Activated gamma-delta T cell treated with anti-CD3 and anti-CD28 coated beads, Interleukin-2, amount 50 U/mL, for 16 hours (primary cell): Measurements from ENCODE around the gene COQ8A.

Source experiments
- DNase-seq: peaks from one replicate; pipeline ENCODE4 v3.0.0-alpha.2; 2020; ENCODE audit warnings: low read depth

Gene COQ8A

DNA sequence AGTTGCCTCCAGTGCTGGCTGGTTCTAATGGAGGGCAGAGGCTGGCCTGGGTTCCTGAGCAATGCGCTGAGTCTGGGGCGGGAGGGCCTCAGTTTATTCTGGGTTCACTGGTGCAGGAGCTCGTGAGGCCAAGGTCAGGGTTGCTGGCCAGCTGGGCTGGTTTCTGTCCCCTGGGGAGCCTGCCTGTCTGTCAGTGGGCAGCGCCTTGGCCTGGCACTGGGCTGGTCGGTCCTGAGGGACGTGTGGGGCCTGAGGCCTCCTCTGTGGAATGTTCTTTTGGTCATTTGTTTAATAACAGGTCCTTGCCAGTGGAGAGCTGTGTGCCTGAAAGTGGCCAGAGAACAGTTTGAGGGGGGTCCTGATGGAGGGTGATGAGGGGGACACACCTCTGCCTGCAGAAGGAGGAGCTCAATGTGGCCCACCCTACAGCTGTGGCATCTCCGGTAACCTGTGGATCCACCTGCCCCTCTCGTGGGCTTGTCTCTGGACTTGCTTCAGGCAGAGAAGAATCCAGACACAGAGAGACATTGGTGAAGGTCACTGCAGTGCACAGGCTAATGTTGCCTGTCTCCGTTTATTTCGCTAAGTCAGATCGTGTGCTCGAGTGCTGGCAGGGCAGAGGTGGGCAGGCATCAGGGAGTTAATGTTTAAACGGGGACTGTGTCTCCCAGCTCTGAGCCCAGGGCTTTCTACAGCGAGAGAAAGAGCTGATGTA, 34.6 kb downstream of the COQ8A start:
- no peak for DNase-seq

DNA sequence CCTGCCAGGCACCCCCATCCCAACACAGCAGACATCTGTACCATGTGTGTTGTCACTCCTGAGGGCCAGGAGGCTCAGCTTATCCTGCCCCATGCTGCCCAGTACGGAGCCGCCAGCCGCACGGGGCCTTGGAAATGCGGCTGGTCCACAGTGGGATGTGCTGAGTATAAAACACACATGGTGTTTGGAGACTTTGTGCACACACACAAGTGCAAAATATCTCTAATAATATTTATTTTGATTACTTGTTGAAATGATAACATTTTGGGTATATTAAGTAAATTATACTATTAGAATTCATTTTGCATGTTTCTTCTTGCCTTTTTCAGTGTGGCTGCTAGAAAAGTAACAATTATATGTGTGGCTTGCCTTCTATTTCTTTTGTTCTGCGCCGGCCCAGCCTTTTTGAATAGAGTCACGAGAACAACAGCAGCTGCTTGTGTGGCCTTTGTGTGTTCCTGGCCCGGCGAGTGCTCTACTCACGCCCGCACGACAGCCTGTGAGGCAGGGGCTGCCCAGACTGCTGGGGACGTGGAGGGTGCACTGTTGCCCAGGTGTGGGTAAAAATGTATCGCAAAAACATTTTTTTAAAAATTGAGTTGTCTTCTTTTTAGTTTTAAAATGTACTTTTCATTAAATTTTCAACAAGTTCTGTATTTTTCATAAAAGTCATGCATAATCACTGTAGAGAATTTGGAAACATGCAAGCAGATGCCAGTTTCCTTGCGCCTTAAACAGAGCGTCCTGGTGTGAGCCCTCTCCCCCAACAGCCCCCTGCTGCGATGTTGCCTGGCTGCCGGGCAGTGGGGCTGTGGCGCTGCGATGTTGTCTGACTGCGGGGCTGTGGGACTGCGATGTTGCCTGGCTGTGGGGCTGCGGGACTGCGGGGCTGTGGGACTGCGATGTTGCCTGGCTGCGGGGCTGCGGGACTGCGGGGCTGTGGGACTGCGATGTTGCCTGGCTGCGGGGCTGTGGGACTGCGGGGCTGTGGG, 35.5 kb downstream of the COQ8A start:
- no peak for DNase-seq

DNA sequence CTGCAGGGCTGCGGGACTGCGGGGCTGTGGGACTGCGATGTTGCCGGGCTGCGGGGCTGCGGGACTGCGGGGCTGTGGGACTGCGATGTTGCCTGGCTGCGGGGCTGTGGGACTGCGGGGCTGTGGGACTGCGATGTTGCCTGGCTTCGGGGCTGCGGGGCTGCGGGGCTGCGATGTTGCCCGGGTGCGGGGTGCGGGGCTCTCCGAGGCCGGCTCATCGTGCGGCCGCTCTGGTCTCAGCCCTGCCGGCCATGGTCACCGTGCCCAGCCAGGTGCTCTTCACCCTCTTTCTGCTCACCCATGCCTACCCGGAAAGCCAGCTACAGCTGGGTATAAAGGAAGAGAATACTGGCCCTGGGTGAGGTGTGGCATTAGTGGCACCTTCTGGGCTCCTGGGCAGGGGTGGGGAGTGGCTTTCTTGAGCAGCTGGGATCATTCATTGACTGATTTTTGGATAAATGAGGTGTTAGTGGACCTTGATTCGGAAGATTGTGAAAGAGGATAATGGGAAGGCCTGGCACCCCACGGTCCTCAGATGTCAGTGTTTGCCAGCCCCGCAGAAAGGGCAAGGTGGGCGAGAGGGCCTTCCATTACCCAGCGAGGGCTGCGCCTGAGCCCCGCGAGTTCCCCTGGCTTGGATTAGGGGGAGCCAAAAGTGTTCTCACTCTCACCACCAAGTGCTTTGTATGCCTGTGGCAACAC, 36.3 kb downstream of the COQ8A start:
- DNase-seq = no peak

DNA sequence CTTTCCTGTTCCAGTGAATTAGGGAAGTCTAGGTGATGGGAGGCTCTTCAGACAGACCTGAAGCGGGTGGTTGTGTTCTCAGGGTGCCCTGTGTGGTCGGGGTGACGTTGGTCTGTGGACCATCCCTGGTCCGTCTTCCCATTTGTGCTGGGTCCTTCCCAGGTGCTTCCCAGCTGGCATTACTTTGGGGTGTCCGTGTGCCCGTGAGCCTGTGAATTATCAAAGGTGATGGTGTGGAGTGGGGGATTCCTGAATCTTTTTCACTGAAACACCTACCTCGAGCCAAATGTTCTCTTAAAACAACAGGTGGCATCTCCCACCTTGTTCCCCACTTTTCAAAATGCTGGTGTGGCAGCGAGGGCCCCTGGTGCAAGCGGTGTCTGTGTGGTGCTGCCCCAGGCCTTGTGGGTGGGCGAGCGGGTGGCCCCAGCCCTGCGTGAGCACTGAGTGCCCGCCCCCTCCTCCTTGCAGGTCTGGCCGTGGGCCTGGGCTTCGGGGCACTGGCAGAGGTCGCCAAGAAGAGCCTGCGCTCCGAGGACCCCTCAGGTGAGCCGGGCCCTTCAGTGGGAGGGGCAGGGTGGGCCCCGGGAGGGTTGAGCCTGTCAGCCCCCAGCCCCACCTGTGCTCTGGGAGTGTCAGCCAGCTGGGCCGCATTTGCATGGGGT, 37.0 kb downstream of the COQ8A start:
- DNase-seq = no peak

DNA sequence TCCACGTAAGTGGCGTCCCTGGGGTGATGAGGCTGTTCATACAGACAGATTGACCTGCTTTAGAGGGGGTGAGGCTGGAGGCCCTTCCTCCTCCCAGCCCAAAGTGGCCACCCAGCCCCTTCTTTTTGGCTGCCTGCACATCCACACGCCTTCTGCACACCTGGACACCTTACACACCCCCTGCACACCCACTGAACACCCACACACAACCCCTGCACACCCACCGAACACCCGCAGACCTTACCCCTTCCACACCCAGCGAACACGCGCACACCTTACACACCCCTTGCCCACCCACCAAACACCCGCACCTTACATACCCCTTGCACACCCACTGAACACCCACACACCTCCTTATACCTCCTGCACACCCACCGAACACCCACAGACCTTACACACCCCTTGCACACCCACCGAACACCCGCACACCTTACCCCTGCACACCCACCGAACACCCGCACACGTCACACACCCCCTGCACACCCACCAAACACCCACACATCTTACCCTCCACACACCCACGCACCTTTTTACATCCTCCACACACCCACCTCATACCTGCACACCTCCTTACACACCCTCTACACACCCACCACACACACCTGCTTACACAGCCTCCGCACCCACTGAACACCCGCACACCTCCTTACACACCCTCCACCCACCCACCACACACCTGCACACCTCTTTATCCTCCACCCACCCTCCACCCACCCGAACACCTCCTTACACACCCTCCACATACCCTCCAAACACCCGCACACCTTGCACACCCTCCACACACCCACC, 37.7 kb downstream of the COQ8A start:
- DNase-seq = no peak

DNA sequence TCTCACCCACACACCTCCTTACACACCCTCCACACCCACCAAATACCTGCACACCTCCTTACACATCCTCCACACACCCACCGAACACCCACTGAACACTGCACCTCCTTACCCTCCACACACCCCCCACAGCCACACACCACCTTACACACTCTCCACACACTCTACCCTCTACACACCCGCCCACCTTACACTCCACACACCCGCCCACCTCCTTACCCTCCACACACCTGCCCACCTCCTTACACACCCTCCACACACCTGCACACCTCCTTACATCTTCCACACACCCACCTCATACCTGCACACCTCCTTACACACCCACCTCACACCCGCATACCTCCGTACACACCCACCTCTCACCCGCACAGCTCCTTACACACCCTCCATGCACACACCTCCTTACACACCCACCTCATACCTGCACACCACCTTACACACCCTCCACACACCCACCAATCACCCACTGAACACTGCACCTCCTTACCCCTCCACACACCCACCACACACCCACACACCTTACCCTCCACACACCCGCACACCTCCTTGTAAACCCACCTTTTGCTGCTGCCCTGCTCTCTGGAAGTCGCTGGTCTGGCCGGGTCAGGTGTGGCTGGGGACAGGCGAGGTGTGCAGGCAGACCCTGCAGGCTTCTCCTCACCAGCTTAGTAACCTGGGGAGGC, 38.5 kb downstream of the COQ8A start:
- no peak for DNase-seq

DNA sequence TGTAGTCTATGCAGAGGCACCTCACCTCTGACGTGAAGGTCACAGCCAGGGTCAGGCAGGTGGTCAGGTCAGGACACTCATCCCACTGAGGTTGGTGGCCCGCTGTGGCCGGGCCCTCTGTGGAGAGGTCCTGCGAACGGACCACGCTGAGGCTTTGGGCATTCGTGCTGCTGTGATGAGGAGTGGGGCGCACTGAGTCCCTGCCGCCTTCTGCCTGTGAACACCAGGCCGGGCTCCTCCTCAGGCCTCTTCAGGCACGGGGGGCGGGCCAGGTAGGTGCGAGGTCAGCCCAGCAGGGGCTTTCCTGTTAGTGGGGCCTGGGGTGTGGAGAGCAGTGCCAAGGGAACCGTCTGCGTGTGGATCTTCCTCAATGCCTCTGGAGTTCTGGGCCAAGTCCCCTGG, 39.0 kb downstream of the COQ8A start:
- DNase-seq = no peak

DNA sequence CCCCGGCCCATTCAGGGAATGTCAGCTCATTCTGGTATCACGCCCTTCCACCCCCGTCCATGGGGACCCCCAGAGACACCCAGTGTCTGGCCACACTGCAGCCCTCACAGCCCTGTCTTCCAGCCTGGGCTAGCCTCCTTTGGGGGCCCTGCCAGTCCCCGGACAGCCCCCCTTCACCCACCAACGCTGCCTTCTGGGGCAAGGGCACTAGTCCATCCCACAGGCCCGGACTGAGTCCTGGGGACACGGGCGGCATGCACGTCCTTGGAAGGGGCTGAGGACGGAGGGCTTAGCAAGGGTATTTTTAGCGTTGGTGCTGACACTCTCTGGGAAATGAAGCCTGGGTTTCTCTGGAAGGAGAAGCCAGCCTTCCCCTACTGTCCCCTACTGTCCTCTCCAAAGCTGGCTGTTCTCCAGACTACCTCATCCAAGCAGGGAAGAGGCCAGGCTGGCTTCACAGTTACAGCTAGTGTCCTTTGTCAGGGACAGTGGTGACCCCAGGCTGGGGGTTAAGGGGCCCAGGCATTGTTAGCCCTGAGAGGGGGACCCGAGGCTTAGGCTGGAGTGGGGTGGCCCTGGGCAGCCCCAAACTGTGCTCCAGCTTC, 39.5 kb downstream of the COQ8A start:
- no peak for DNase-seq

DNA sequence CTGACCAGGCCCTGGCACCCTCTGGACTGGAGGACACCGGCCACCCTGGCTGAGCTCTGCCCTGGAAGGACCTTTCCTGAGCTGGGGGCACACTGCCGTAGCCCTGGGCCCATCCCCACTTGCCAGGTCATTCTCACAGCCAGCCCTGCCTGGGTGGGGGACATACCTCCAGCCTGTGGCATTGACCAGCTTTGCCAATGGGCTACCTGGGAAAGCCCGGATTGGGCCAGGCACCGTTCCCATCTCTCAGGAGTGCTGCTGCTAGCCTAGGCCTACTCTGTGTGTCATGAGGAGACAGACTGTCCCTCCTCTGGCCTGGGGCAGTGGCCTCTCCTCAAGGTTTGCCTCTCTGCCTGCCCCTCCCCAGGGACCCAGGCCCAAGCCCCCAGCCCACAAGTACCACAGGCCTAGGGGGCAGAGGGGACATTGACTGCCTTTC, 40.0 kb downstream of the COQ8A start:
- DNase-seq = no peak

DNA sequence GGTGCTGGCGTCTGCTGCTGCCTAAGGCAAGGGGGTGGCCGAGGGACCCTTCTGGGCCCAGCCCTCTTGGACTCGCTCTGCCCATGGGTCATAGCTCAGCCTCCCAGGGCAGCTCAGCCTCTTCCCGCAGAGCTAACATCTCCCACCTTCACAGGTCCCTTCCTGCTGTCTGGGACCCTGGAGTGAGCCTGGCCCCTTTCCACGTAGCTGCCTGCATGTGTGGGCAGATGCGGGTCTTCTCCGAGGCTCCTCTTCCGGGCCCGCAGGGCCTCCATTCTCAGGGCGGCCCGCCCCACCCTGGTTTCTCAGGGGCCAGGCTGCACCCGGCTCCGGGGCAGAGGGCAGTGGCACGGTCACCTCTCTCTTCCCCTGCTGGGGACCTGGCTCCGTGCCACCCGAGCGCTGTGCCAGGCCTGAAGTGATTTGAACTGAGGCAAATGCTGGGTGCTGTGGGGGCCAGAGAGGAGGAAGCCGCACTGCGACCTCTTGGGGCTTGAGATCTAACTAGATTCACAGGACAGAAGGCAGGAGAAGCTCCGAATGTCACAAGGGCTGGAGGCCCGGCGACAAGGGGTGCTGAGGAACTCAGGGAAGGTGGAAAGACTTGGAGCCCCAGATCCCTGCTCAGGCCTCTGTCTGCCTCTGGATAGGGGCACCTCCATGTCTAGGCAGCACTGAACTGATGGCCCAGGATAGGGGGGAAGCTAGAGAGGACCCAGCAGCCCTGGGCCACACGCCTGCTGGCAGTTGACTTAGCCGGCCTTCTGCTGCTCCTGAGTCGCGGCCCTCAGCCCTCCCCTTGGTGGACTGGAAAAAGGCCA, 40.7 kb downstream of the COQ8A start:
- DNase-seq = no peak

DNA sequence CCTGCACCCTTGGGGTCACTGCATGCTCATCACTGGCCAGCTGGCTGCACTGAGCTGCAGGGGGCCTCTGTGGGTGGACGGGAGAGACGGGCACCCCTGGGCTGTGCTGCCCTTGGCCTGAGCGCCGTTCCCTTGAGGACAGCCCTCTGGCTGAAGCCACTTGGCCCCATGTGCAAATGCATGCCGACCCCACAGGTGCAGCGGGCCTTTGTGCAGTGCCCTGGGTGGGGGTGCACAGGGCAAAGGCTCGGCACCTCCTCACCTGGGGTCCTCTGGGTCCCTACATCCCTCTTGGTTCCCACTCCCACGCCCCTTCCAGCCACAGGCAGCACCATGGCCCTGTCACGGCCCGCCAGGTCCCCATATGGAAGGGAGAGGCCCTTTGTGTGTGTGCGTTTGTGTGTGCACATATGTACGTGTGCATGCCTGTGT, 41.3 kb downstream of the COQ8A start:
- DNase-seq = no peak

DNA sequence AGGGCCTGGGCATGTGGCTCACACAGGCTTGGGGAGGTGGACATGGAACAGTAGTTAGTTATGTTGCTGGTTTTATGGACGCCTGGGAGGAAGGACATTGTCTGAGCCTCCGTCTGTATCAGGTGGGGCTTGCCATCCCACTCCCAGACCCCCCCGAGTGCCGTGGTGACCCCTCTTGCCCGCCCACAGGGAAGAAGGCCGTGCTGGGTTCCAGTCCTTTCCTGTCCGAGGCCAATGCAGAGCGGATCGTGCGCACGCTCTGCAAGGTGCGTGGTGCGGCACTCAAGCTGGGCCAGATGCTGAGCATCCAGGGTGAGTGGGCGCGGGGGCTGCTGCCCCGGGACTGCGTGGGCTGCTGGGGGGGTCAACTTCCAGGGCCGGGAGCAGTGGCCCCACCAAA, 41.7 kb downstream of the COQ8A start:
- DNase-seq = no peak

DNA sequence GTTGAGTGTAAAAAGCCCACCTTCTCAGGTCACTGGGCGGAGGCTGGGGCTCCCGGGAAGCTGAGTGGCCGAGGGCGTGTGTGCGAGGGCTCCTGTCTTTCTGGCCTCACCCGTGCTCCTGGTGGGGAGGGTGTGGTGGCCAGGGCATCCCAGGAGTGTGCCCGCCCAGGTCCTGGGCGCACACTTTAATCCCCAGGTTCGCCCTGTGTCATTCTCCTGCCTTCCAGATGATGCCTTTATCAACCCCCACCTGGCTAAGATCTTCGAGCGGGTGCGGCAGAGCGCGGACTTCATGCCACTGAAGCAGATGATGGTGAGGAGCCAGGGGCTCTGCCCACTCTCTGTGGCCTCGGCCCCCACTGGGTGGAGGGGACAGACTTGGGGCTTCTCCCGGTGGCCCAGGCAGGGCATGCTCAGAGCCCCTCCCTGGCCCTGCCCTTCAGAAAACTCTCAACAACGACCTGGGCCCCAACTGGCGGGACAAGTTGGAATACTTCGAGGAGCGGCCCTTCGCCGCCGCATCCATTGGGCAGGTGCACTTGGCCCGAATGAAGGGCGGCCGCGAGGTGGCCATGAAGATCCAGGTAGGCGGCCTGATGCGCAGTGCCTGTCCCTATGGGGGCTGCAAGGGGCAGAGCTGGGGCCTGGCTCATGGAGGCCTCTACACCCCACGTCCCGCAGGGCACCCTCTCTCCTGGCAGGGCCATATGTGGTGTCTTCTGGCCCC, 42.5 kb downstream of the COQ8A start:
- no peak for DNase-seq

DNA sequence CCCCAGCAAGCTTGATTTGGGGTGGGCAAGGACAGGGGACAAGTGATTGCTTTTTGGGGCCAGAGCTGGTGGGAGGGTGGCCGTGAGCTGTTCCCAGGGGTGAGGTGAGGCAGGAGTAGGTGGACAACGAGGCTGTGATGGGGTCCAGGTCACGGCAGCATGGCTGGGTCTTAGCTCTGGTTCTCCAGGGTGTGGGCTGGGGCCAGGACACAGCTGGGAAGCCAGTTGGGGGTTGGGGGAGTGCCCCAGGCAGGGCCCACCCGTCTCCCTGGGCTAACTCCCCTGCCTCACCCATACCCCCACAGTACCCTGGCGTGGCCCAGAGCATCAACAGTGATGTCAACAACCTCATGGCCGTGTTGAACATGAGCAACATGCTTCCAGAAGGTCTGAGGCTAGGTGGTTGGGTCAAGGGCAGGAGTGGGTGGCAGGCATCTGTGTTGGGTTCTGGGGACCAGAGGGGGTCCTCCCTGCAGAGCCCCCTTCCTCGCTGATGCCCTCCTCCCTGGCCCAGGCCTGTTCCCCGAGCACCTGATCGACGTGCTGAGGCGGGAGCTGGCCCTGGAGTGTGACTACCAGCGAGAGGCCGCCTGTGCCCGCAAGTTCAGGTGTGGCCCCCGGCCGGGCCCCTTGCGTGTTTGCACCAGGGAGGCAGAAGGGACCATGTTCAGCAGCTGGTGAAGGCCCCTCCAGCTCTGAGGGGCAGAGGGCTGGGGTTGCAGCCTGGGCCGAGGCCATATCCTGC, 43.3 kb downstream of the COQ8A start:
- no peak for DNase-seq

DNA sequence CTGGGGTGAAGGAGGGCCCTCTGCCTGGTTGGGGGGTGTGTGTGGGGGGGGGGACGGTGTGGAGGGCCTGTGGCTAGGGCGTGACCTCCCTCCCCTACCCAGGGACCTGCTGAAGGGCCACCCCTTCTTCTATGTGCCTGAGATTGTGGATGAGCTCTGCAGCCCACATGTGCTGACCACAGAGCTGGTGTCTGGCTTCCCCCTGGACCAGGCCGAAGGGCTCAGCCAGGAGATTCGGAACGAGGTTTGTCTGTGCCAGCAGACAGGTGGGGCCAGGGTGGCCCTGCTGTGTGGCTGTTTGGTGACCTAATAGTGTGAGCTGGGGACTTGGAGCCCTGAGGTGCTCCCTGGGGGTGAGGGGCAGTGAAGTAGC, 43.9 kb downstream of the COQ8A start:
- DNase-seq = no peak

DNA sequence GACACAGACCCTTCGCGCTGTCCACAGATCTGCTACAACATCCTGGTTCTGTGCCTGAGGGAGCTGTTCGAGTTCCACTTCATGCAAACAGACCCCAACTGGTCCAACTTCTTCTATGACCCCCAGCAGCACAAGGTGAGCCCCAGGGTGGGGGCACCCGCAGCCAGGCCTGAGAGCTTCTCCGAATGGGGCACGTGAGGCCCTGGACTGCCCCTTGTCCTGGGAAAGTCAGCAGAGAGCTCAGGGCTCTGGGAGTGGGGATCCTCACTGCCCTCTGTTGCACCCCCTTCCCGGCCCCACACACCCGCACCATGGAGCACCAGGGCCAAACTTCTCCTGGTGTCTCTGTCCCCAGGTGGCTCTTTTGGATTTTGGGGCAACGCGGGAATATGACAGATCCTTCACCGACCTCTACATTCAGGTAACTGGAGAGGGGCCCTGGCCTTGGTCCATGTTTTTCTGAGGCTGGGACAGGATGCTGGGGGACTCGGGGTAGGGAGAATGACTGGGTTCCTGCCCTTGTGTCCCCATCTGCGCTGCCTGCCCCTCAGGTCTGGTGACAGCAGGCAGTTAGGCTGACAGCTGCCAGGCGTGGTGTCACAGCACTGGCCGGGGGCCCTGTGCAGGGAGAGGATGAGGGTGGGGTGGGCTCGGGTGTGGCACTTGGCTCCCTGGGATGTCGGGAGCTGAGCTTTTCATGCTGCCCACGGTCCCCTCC, 44.6 kb downstream of the COQ8A start:
- DNase-seq = no peak

DNA sequence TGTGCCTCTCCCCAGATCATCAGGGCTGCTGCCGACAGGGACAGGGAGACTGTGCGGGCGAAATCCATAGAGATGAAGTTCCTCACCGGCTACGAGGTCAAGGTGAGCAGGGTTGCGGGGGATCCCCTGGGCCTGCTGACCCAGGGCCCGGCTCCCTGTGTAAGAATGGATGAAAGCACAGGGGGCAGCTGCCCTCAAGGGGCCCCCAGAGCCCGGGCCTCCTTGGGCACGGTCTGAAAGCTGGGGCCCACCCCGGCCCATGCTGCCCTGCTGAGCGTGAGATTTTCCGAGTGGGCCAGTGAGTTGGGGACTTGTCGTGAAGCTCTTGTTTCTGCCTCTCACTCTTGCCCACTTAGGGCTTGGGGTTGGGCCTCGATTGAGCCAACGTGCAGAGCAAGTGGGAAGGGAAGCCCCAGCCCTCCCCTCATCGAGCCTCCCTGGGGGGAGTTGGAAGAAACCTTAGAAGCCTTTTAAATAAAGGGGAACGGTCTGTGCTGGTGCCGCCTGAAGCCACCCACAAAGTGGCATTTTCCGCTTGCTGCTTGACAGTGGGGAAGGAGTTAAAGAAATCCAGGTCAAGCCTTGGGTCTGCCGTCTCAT, 45.2 kb downstream of the COQ8A start:
- DNase-seq = no peak
